Loucy (cell line): ENCODE data around the gene MEGF8.

Source experiments
- EZH2phosphoT487 ChIP-seq: fragments of 200-600 bp; IDR thresholded peaks from 2 replicates; pipeline ENCODE4 v1.6.1; 2018; ENCODE audit warnings: antibody characterized with exemption, mild to moderate bottlenecking, moderate library complexity, borderline replicate concordance
- TF ChIP-seq, protein P1 (sequence below): fragments of 200-600 bp; sonication (generic); conservative IDR thresholded peaks from 2 replicates; pipeline ENCODE4 v1.5.1; 2014; ENCODE audit warnings: mild to moderate bottlenecking, antibody characterized with exemption, low read length

- TF ChIP-seq, protein P1, sequence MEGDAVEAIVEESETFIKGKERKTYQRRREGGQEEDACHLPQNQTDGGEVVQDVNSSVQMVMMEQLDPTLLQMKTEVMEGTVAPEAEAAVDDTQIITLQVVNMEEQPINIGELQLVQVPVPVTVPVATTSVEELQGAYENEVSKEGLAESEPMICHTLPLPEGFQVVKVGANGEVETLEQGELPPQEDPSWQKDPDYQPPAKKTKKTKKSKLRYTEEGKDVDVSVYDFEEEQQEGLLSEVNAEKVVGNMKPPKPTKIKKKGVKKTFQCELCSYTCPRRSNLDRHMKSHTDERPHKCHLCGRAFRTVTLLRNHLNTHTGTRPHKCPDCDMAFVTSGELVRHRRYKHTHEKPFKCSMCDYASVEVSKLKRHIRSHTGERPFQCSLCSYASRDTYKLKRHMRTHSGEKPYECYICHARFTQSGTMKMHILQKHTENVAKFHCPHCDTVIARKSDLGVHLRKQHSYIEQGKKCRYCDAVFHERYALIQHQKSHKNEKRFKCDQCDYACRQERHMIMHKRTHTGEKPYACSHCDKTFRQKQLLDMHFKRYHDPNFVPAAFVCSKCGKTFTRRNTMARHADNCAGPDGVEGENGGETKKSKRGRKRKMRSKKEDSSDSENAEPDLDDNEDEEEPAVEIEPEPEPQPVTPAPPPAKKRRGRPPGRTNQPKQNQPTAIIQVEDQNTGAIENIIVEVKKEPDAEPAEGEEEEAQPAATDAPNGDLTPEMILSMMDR = no peak; the same call in 1 of the 2 replicates
- TF ChIP-seq EZH2phosphoT487 = no peak
Observed at GRCh38 chr19:42285541-42285941, 39.9 kb upstream of the MEGF8 start.
